Stomach (tissue), 9 donors: ENCODE results near the gene ESYT2. TPM values are rescaled to one million over a fixed set of nuclear protein-coding genes. Genes with fewer than 3 reads are reported as not detected.

Source experiments
- DNase-seq, 2 donors: peaks; one replicate each; pipeline versions ENCODE4 v3.0.0 to v3.0.0-alpha.2; 2013 to 2019
- H3K27ac ChIP-seq, 5 donors: fragments of 200-600 bp in 4 of 5; sonication (generic) in 4 of 5; one replicate each; pipeline ENCODE4 v1.5.1; 2013 to 2019; ENCODE audit warnings: mild to moderate bottlenecking in 1 of 5, moderate library complexity in 1 of 5
- H3K27me3 ChIP-seq, 3 donors: fragments of 200-600 bp; sonication (generic); one replicate each; pipeline ENCODE4 v1.5.1; 2017 to 2019; ENCODE audit warnings: mixed run types in 1 of 3
- H3K36me3 ChIP-seq, 4 donors: fragments of 200-600 bp; sonication (generic); 1 replicate in 3 of 4; 2 replicates in 1 of 4; pipeline ENCODE4 v1.5.1; 2016 to 2019
- H3K4me1 ChIP-seq, 4 donors: fragments of 200-600 bp; sonication (generic); one replicate each; pipeline ENCODE4 v1.5.1; 2016 to 2019
- H3K4me3 ChIP-seq, 4 donors: fragments of 200-600 bp; sonication (generic) in 3 of 4; one replicate each; pipeline ENCODE4 v1.5.1; 2016 to 2019; ENCODE audit warnings: mild to moderate bottlenecking in 1 of 4
- H3K9me3 ChIP-seq, 4 donors: fragments of 200-600 bp; sonication (generic); one replicate each; pipeline ENCODE4 v1.5.1; 2016 to 2019
- EP300 ChIP-seq: sonication (generic); formaldehyde crosslinking; IDR thresholded peaks from one replicate; pipeline ENCODE4 v1.6.1; 2017; ENCODE audit warnings: antibody characterized with exemption
- POLR2A ChIP-seq, 4 donors: fragments of 450-650 bp; IDR thresholded peaks; one replicate each; pipeline ENCODE4 v1.6.1; 2016; ENCODE audit warnings: antibody characterized with exemption in 4 of 4, control low read depth in 2 of 4, mild to moderate bottlenecking in 1 of 4, moderate library complexity in 1 of 4
- POLR2AphosphoS5 ChIP-seq, 3 donors: sonication (generic); formaldehyde crosslinking; IDR thresholded peaks; one replicate each; pipeline ENCODE4 v1.6.1; 2016; ENCODE audit warnings: antibody characterized with exemption in 3 of 3
- WGBS, 5 donors: extraction: QIAGEN DNeasy Blood & Tissue Kit in 3 of 5; methylation state at CpG; one replicate each; pipeline versions ENCODE4 v1.1.5 to v1.1.7; 2013 to 2018; 5-methylcytosine and 5-hydroxymethylcytosine counted together
- intact Hi-C: fragments of 100-400 bp; cut with DNase I; formaldehyde crosslinking; loops from one replicate; pipeline ENCODE4 v1.15.1; 2023; ENCODE audit warnings: low total_unique reads
- polyA plus RNA-seq, 3 donors: library from polyadenylated mRNA; stranded (reverse); fragments of 200-250 nt; gene quantifications; one replicate each; pipeline ENCODE4 v1.2.3, GENCODE V29; 2013
- total RNA-seq, 5 donors: library from RNA; depleted of rRNA; stranded (reverse); fragments of >200 nt; gene quantifications; one replicate each; pipeline versions ENCODE4 v1.1.0 to v1.2.3, GENCODE V29; 2014 to 2016
- TF ChIP-seq, protein P1 (sequence below), 7 experiments: fragments of 450-650 bp in 4 of 7; fragments of 200-600 bp in 3 of 7; sonication (generic) in 3 of 7; IDR thresholded peaks; one replicate each; pipeline ENCODE4 v1.5.1; 2016 to 2019; ENCODE audit warnings: antibody characterized with exemption in 7 of 7, control low read depth in 2 of 7, mild to moderate bottlenecking in 1 of 7
- donor health status: healthy with polysubstance abuse.
- donor health status: Bipolar disorder and iron deficiency.
- donor health status: healthy.

Gene ESYT2
- total and polyA plus RNA-seq, 8 donors: 7.6 to 137 (median 36.9) TPM

DNA sequence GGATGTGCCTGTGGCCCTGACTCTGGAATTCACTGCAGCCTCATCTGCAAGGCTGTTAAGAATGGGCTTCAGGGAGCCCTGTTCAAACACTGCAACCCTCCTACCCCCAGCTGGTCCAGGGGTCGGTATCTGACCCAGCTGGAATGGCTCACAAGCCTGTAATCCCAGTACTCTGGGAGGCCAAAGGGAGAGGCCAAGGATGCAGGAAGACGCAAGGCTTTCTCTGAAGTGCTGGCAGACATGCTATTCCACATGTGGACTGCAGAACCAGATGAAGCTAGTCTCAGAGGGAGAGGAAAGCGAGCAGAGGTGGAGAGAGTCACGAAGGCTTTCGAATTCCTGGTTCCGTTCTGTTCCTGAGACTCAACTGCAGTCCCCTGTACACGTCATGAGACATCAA is 45.0 kb downstream of the ESYT2 start:
- Histone ChIP-seq H3K4me3 (no peak overlapping the region), H3K27me3 (no peaks in the 10 kb centered on the region), H3K4me1 (peaks cover 5 to 31% (median 21%) of the 10 kb centered on the region in 4 donors), H3K27ac (peak overlapping the region in 4 of 5 donors; percentile 63 to 83 (median 68)), H3K36me3 (peaks cover 9 to 63% (median 59%) of the 10 kb centered on the region in 4 donors), H3K9me3 (no peaks in the 10 kb centered on the region)
- WGBS, 5 donors: 81 to 91% (median 90%) methylated on average over 7 of the region's 7 CpGs
- peak in 1 of 2 donors; percentile 51 for DNase-seq
- intact Hi-C loops: no loop called here
- TF ChIP-seq, protein P1, sequence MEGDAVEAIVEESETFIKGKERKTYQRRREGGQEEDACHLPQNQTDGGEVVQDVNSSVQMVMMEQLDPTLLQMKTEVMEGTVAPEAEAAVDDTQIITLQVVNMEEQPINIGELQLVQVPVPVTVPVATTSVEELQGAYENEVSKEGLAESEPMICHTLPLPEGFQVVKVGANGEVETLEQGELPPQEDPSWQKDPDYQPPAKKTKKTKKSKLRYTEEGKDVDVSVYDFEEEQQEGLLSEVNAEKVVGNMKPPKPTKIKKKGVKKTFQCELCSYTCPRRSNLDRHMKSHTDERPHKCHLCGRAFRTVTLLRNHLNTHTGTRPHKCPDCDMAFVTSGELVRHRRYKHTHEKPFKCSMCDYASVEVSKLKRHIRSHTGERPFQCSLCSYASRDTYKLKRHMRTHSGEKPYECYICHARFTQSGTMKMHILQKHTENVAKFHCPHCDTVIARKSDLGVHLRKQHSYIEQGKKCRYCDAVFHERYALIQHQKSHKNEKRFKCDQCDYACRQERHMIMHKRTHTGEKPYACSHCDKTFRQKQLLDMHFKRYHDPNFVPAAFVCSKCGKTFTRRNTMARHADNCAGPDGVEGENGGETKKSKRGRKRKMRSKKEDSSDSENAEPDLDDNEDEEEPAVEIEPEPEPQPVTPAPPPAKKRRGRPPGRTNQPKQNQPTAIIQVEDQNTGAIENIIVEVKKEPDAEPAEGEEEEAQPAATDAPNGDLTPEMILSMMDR (IDR thresholded peaks at IDR 0.05): no peak
- peak in 1 of 3 donors; percentile 24 for TF ChIP-seq POLR2AphosphoS5 (IDR thresholded peaks at IDR 0.05)

DNA sequence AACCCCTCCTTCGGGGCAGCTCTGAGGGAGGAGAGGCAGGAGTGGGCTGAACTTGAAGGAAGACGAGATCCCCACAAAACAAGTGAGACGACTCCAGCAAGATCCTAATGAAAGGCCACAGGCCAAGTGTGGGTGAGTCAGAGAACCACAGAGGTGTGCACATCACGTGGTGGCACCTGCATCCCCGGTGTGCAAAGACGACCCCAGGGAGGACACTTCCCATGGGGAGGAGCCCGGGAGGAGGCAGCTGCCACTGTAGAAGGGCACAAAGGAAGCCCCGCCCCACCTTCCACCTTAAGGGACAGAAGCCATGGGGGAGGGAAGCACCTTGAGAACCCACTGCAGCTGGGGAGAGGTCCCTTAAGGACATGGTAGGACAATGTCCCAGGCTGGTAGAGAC is 45.7 kb downstream of the ESYT2 start:
- no peak for DNase-seq
- no peaks in the 10 kb centered on the region for H3K27me3 ChIP-seq
- H3K9me3 ChIP-seq: no peaks in the 10 kb centered on the region
- H3K4me1 ChIP-seq: peaks cover 12 to 38% (median 28%) of the 10 kb centered on the region in 4 donors
- TF ChIP-seq, protein P1 (IDR thresholded peaks at IDR 0.05): no peak
- no peak for TF ChIP-seq EP300
- TF ChIP-seq POLR2A (IDR thresholded peaks at IDR 0.05): no peak
- no peak for TF ChIP-seq POLR2AphosphoS5 (IDR thresholded peaks at IDR 0.05)
- no peak overlapping the region for H3K4me3 ChIP-seq
- peaks cover 9 to 57% (median 53%) of the 10 kb centered on the region in 4 donors for H3K36me3 ChIP-seq
- H3K27ac ChIP-seq: peak overlapping the region in 4 of 5 donors; percentile 63 to 83 (median 68)
- intact Hi-C loops: no loop called here
- WGBS, 5 donors: 59 to 71% (median 68%) methylated on average over 8 of the region's 8 CpGs

DNA sequence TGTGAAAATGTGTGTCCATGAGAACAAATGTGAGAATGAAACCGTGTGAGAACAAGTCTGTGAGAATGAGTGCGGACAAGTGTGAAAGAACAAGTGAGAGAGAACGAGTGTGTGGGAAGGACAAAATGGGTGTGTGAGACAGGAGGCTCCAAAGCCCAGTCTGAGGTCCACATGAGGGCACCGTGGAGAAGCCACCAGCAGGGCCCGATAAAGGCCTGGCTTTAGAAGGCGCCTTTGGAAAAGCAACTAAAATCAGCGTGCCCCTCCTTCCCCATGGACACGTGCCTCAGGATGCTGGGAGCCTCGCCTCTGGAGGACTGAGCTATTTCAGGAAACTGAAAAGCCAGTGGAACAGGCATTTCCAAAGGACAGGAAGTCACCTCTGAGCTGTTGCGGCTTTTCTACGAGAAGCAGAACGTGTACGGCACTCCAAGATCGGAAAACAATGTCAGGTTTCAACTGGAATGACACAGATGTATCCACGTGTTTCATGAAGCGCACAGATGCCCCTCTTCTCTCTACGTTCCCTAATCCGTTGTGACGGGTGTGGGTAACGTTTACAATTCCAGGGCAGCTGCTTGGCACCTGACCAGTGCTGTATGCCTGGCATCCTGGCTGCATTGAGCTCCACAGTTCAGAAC is 46.4 kb downstream of the ESYT2 start:
- TF ChIP-seq, protein P1 (IDR thresholded peaks at IDR 0.05): peak in 2 of 7 experiments; percentile 12 to 23
- TF ChIP-seq EP300 (no peak), POLR2A (IDR thresholded peaks at IDR 0.05) (no peak), POLR2AphosphoS5 (IDR thresholded peaks at IDR 0.05) (peak; percentile 20 to 84 (median 57))
- Histone ChIP-seq H3K27me3 (no peaks in the 10 kb centered on the region), H3K4me3 (no peak overlapping the region), H3K9me3 (no peaks in the 10 kb centered on the region), H3K27ac (peak overlapping the region; percentile 25 to 83 (median 65)), H3K36me3 (peaks cover 9 to 55% (median 50%) of the 10 kb centered on the region in 4 donors), H3K4me1 (peaks cover 13 to 44% (median 31%) of the 10 kb centered on the region in 4 donors)
- peak in 1 of 2 donors; percentile 70 for DNase-seq
- 53 to 76% (median 70%) methylated on average over 20 of the region's 20 CpGs for WGBS, 5 donors
- intact Hi-C loops: no loop called here

DNA sequence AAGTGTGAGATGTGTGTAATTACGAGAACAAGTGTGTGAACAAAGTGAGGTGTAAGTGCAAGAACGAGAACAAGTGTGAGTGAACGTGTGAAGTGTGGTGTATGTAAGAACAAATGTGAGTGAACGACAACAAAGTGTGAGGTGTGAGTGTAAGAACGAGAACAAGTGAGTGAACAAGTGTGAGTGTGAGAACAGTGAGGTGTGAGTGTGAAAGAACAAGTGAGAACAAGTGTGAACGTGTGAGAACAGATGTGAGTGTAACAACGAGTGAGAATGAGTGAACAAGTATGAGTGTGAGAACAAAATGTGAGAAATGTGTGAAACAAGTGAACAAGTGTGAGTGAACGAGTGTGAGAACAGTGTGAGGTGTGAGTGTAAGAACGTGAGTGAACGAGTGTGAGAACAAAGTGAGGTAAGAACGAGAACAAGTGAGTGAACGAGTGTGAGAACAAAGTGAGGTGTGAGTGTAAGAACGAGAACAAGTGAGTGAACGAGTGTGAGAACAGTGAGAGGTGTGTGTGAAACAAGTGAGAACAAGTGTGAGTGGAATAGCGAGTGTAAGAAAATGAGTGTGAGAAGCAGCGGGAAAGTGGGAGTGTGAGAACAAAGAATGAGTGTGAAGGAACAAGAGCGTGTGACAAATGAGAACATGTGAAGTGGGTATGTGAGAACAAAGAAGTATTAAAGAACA is 47.2 kb downstream of the ESYT2 start:
- DNase-seq: no peak
- H3K27me3 ChIP-seq: no peaks in the 10 kb centered on the region
- 88 to 93% (median 89%) methylated on average over 17 of the region's 17 CpGs for WGBS, 5 donors
- H3K36me3 ChIP-seq: peaks cover 9 to 49% (median 43%) of the 10 kb centered on the region in 4 donors
- no peaks in the 10 kb centered on the region for H3K9me3 ChIP-seq
- H3K4me3 ChIP-seq: no peak overlapping the region
- peaks cover 13 to 44% (median 33%) of the 10 kb centered on the region in 4 donors for H3K4me1 ChIP-seq
- TF ChIP-seq POLR2A (IDR thresholded peaks at IDR 0.05) (no peak), POLR2AphosphoS5 (IDR thresholded peaks at IDR 0.05) (no peak), EP300 (no peak)
- TF ChIP-seq, protein P1 (IDR thresholded peaks at IDR 0.05): no peak
- intact Hi-C loops: no loop called here
- peak overlapping the region in 4 of 5 donors; percentile 63 to 83 (median 68) for H3K27ac ChIP-seq
